Left kidney (tissue), 2 donors: ENCODE data around the gene PLCH1. TPM values are rescaled to one million over a fixed set of nuclear protein-coding genes. Genes with fewer than 3 reads are reported as not detected.
"Not testable (repeated sequence)": the region's sequence is repeated elsewhere in the genome, so short reads cannot be mapped to it uniquely, and the experiment has no call there.

Experiments
- DNase-seq: peaks from one replicate; pipeline ENCODE4 v3.0.0-alpha.2; 2013
- polyA plus RNA-seq: library from polyadenylated mRNA; unstranded; fragments of 120-200 nt; gene quantifications from one replicate; pipeline ENCODE4 v1.2.1, GENCODE V29; 2013; ENCODE audit not compliant: insufficient read length

The PLCH1 gene
- polyA plus RNA-seq, 1 donor: 13.6 TPM

- DNase-seq: no peak
Observed at GRCh38 chr3:155646128-155646527, 98.7 kb downstream of the PLCH1 start.

- DNase-seq: no peak
Observed at GRCh38 chr3:155643581-155644165, 101.2 kb downstream of the PLCH1 start.

- DNase-seq: no peak
Observed at GRCh38 chr3:155641956-155642355, 102.9 kb downstream of the PLCH1 start.

GRCh38 chr3:155640098-155640497 is 104.8 kb downstream of the PLCH1 start:
- DNase-seq: no peak

GRCh38 chr3:155639462-155640055 is 105.3 kb downstream of the PLCH1 start:
- no peak for DNase-seq

GRCh38 chr3:155638461-155638860 is 106.4 kb downstream of the PLCH1 start:
- not testable (repeated sequence) for DNase-seq

- DNase-seq: no peak
Observed at GRCh38 chr3:155637567-155637966, 107.3 kb downstream of the PLCH1 start.

GRCh38 chr3:155635056-155635455 is 109.8 kb downstream of the PLCH1 start:
- no peak for DNase-seq

- DNase-seq: no peak
Observed at GRCh38 chr3:155634121-155634719, 110.7 kb downstream of the PLCH1 start.

- DNase-seq: no peak
Observed at GRCh38 chr3:155631323-155632019, 113.4 kb downstream of the PLCH1 start.

GRCh38 chr3:155629556-155629955 is 115.3 kb downstream of the PLCH1 start:
- no peak for DNase-seq

- no peak for DNase-seq
Observed at GRCh38 chr3:155629056-155629455, 115.8 kb downstream of the PLCH1 start.

GRCh38 chr3:155622647-155623046 is 122.2 kb downstream of the PLCH1 start:
- DNase-seq: not testable (repeated sequence)

GRCh38 chr3:155620552-155620951 is 124.3 kb downstream of the PLCH1 start:
- not testable (repeated sequence) for DNase-seq

GRCh38 chr3:155619118-155619915 is 125.6 kb downstream of the PLCH1 start:
- DNase-seq: no peak

- DNase-seq: no peak
Observed at GRCh38 chr3:155618543-155618942, 126.3 kb downstream of the PLCH1 start.

- no peak for DNase-seq
Observed at GRCh38 chr3:155617346-155617925, 127.4 kb downstream of the PLCH1 start.

- DNase-seq: not testable (repeated sequence)
Observed at GRCh38 chr3:155615141-155615540, 129.7 kb downstream of the PLCH1 start.

GRCh38 chr3:155614410-155614809 is 130.5 kb downstream of the PLCH1 start:
- DNase-seq: not testable (repeated sequence)

- no peak for DNase-seq
Observed at GRCh38 chr3:155611456-155611855, 133.4 kb downstream of the PLCH1 start.

GRCh38 chr3:155609586-155609985 is 135.3 kb downstream of the PLCH1 start:
- DNase-seq: no peak
